ENCODE measurements around the gene FBXW8. TPM values are rescaled to one million over a fixed set of nuclear protein-coding genes. Genes with fewer than 3 reads are reported as not detected.
"Not testable (repeated sequence)": the region's sequence is repeated elsewhere in the genome, so short reads cannot be mapped to it uniquely, and the experiment has no call there.

The FBXW8 gene
- total RNA-seq, 1 experiment from 2014 or later = 14.2 TPM

- in situ Hi-C loops (cut with HindIII; ENCODE audit: low pct_unique_long_range_greater_than_20kb, low sequenced_read_pairs) = no loop called here
- DNase-seq (ENCODE audit: low read depth, low spot score) = no peak
Observed at GRCh38 chr12:117048585-117048904, 137.8 kb downstream of the FBXW8 start.

DNA sequence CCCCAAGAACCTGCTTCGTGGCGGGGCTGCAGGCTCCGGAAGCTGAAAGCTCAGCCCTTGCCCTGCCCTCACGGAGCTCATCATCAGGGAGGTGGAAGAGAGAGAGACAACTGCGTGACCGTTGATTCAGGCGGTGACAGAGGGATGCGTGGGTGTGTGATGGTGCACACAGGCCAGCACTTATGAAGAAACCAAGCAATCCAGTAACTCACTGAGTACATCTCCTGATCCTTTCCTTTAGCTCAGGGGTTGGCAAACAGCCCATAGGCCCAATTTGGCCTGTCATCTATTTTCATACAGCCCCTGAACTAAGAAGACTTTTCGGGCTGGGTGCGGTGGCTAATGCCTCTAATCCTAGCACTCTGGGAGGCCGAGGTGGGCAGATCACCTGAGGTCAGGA, 138.5 kb downstream of the FBXW8 start:
- in situ Hi-C loops (cut with HindIII; ENCODE audit: low pct_unique_long_range_greater_than_20kb, low sequenced_read_pairs) = no loop called here

GRCh38 chr12:117050060-117050459, 139.3 kb downstream of the FBXW8 start:
- no peak for DNase-seq (ENCODE audit: low read depth, low spot score)
- in situ Hi-C loops (cut with HindIII; ENCODE audit: low pct_unique_long_range_greater_than_20kb, low sequenced_read_pairs) = no loop called here

More for the DNA sequence above, 138.5 kb downstream of the FBXW8 start:
- DNase-seq (ENCODE audit: low read depth, low spot score) = no peak

DNA sequence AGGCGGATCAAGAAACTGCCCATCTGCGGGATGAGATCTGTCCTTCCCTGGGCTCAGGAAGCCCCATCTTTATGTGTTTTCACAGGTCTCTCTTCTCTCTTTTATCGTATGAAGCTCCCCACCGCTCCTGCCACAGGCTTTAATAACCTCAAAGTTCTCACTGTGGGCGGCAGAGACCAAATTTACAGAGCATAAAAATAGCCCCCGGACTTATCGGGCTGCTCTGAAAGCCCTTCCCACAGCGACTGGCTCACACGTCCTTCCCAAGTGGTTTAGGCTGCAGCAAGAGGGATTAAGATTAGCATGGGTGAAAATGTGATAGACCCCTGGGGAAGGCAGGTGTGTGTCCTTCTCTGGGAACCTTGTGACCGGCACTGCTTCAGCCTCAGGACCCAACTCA, 140.6 kb downstream of the FBXW8 start:
- in situ Hi-C loops (cut with HindIII; ENCODE audit: low pct_unique_long_range_greater_than_20kb, low sequenced_read_pairs) = no loop called here
- DNase-seq (ENCODE audit: low read depth, low spot score) = no peak

DNA sequence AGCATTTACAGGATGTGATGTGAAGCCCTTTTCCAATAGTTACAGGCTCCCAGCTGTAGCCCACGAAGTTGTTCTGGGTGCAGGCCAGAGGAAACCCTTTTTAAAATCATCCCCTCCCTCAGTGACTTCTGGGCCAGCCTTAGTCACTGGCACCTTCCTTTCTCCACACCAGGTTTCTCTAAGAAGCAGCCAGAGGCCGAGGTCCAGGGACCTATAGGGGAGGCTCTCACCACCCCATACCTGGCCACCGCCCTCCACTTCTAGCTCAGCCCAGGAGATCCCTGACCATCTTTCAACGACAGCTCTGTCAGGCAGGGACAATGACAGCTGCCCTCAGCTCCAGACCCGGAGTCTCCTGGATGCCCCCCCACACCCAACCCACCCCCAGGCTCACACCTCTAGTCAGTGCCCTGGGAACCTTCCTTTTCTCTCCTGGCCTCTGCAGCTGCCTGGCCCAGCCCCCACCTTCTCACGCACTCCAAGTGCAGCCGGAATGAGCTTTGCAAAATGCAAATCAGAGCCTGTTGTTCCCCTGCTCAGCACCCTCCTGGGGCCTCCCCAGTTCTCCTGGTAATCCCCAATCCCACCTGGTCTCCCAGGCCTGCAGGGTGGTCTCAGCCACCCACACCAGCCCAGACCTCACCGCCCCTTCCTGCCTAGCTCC, 141.8 kb downstream of the FBXW8 start:
- in situ Hi-C loops (cut with HindIII; ENCODE audit: low pct_unique_long_range_greater_than_20kb, low sequenced_read_pairs) = no loop called here
- no peak for DNase-seq (ENCODE audit: low read depth, low spot score)

DNA sequence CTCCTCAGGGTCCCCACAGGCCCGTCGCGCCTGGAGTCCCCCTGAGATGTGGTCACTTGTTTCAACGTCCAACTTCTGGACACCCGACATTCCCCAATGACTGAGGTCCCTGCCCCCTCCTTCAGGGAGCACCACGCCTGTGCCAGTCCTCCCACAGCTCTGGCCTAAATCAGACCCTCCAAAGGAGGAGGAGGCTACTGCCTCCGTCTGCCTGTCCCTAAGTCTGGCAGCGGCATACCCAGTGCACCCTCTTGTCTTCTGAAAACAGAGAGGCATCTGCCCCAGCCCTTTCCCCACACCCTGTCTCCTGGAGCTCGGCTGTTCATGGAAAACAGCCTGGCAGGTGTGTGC, 142.3 kb downstream of the FBXW8 start:
- in situ Hi-C loops (cut with HindIII; ENCODE audit: low pct_unique_long_range_greater_than_20kb, low sequenced_read_pairs) = no loop called here
- DNase-seq (ENCODE audit: low read depth, low spot score) = no peak

DNA sequence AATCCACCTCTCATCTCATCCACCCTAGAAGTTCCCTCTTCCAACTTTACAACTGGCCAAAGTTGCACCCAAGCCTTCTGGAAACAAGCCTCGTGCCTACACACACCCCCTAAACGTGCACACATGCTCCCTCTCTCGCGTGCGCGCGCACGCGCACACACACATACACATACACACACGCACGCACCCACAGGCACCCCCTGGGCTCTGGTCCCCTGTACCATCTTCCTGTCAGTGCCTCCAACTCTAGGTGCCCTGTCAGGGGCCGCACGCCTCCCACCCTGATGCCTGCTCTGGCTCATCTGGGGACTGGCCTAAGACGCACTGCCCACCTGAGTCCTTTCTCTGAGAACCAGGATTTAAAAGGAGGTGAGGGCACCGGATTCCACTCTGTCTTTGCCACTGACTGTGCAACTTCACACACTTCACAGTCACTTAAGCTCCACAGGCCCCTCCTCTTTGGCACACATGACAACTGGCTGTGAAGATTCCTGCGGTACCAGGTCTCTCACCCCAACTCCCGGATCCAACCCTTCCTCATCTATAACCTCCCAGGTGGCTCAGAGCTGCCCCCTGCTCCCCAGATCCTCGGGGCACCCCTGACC, 142.9 kb downstream of the FBXW8 start:
- DNase-seq (ENCODE audit: low read depth, low spot score) = no peak

DNA sequence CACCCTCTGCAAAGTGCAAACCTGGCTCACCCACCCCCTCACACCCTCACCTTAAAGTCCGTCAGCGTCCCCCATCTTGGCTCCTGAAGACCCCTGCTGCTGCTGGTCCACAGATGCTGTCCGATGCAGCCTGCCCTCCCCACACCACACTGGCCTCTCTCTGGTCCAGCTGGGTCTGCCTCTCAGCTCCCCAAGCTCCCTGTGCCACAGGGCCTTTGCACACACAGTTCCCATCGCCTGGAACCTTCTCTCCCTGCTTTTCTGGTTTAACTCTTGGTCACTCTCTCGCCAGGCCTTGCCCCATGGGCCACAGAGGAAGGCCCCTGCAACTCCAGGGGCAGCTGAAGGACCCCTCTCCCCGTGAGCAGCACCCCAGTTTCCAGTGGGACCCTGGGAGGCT, 143.5 kb downstream of the FBXW8 start:
- in situ Hi-C loops (cut with HindIII; ENCODE audit: low pct_unique_long_range_greater_than_20kb, low sequenced_read_pairs) = no loop called here
- DNase-seq (ENCODE audit: low read depth, low spot score) = no peak

More for the DNA sequence above, 142.9 kb downstream of the FBXW8 start:
- in situ Hi-C loops (cut with HindIII; ENCODE audit: low pct_unique_long_range_greater_than_20kb, low sequenced_read_pairs) = no loop called here

DNA sequence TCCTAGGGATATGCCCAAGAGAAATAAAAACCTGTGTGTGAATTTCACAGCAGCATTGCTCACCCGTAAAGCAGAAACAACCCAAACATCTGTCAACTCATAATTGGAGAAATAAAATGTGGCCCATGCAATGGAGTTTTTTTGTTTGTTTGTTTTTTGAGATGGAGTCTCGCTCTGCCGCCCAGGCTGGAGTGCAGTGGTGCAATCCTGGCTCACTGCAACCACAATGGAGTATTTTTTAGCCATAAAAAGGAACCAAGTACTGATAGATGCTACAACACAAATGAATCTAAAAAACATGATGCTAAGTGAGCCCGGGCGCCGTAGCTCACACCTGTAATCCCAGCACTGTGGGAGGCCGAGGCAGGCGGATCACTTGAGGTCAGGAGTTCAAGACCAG, 146.9 kb downstream of the FBXW8 start:
- DNase-seq (ENCODE audit: low read depth, low spot score); in situ Hi-C loops (cut with HindIII; ENCODE audit: low pct_unique_long_range_greater_than_20kb, low sequenced_read_pairs): not testable (repeated sequence)

GRCh38 chr12:117058442-117059072, 147.8 kb downstream of the FBXW8 start:
- in situ Hi-C loops (cut with HindIII; ENCODE audit: low pct_unique_long_range_greater_than_20kb, low sequenced_read_pairs) = no loop called here
- DNase-seq (ENCODE audit: low read depth, low spot score) = no peak

GRCh38 chr12:117059156-117059555, 148.4 kb downstream of the FBXW8 start:
- in situ Hi-C loops (cut with HindIII; ENCODE audit: low pct_unique_long_range_greater_than_20kb, low sequenced_read_pairs) = no loop called here
- DNase-seq (ENCODE audit: low read depth, low spot score) = no peak

- in situ Hi-C loops (cut with HindIII; ENCODE audit: low pct_unique_long_range_greater_than_20kb, low sequenced_read_pairs) = no loop called here
- DNase-seq (ENCODE audit: low read depth, low spot score) = no peak
Observed at GRCh38 chr12:117060246-117060928, 149.6 kb downstream of the FBXW8 start.

DNA sequence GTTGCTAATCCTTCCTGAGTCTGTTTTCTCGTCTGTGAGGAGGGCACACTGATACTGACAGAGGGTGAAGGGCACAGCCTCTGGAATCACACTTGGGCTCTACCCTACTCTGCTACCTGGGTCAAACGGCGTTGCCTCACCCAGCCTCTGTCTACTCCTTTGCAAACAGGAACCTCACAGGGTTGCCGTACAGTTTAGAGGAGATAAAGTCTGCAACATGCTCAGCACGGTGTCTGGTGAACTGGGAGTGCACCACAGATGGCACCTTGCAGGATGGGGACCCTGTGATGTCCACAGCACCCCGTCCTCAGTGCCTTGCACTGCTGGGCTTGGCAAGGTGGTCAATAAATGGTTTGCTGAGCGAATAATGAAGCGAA, 150.2 kb downstream of the FBXW8 start:
- no peak for DNase-seq (ENCODE audit: low read depth, low spot score)
- in situ Hi-C loops (cut with HindIII; ENCODE audit: low pct_unique_long_range_greater_than_20kb, low sequenced_read_pairs) = no loop called here

DNA sequence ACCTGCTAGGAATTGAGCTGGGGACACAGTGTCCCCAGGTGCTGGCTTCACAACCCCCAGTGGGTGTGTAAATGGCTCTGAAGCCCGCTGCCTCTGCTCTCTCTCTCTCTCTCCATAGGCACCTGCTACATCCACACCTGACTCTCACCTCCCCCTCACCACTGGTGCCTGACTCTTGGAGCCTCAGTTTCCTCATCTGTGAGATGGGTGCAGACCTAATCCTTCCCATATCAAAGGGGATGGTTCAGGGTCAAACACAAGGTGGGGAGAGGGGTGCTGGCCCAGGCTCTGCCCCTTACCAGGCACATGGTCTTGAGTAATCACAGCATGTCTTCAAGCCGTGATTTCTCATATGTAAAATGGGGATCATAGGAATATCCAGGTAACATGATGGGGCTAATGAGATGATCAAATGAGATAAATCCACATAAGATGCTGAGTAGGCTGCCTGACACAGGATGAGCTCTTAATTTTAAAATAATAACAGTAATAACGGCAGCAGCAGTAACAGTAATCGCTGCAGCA, 150.9 kb downstream of the FBXW8 start:
- in situ Hi-C loops (cut with HindIII; ENCODE audit: low pct_unique_long_range_greater_than_20kb, low sequenced_read_pairs) = no loop called here
- no peak for DNase-seq (ENCODE audit: low read depth, low spot score)

DNA sequence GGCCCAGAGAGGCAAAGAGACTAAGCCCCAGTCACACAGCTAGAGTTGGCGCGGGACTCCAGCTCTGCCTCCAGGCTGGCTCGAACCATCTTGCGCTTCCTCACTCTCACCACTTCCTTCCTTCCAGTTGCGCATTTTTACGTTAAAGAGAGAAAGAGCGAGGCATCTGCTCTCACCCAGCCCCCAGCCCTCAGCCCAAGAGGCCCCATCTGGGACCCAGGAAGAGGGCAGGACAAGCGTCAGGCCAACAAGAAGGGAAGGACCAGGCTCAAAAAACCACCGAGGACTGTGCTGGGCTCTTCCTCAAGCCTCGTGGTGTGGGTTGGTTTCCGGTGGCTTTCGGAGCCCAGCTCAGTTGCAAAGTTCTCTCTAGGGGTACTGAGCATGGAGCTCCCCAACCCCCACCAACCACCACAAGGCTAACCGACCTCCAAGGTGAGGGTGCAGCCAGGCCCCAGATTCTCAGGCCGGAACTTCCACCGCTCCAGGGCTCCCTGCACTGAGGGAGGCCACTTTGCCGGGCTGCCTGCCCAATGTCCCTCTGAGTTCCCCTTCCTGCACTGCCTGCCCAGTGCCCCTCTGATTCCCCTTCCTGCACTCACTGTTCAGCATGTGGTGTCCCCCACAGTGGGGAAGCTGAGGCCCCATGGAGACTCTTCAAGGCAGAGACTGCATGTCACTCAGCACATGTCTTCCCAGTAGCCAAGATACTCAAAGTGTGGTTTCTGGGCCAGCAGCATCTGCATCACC, 152.6 kb downstream of the FBXW8 start:
- no peak for DNase-seq (ENCODE audit: low read depth, low spot score)
- in situ Hi-C loops (cut with HindIII; ENCODE audit: low pct_unique_long_range_greater_than_20kb, low sequenced_read_pairs) = no loop called here

- no peak for DNase-seq (ENCODE audit: low read depth, low spot score)
- in situ Hi-C loops (cut with HindIII; ENCODE audit: low pct_unique_long_range_greater_than_20kb, low sequenced_read_pairs) = no loop called here
Observed at GRCh38 chr12:117064049-117064448, 153.3 kb downstream of the FBXW8 start.

DNA sequence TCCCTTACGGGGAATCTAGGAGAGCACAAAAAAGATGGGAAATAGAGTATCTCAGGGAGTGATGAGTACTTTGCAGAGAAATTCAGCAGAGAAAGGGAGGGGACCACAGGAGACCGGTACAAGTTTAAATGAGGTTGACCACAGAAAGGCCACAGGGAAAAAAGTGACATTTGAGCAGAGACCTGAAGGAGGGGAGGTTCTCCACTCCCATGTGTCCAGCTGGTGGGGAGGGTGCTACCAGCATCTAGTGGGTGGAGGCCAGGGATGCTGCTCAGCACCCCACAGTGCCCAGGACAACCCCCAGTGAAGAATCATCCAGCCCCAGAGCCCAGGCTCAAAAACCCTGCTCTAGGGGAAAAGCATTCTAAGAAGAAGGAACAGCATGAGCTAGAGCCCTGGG, 153.8 kb downstream of the FBXW8 start:
- DNase-seq (ENCODE audit: low read depth, low spot score) = no peak
- in situ Hi-C loops (cut with HindIII; ENCODE audit: low pct_unique_long_range_greater_than_20kb, low sequenced_read_pairs) = no loop called here

- no peak for DNase-seq (ENCODE audit: low read depth, low spot score)
- in situ Hi-C loops (cut with HindIII; ENCODE audit: low pct_unique_long_range_greater_than_20kb, low sequenced_read_pairs) = no loop called here
Observed at GRCh38 chr12:117067016-117067415, 156.3 kb downstream of the FBXW8 start.

Data from SK-MEL-5 (cell line).